Loucy (cell line): Measurements from ENCODE around the gene PLPPR5.

ENCODE experiments used
- H2AFZ ChIP-seq: fragments of 200-600 bp; sonication (generic); 2 replicates; pipeline ENCODE4 v1.6.0; 2016; ENCODE audit warnings: antibody characterized with exemption, mild to moderate bottlenecking, low read length, moderate library complexity
- H3F3A ChIP-seq: fragments of 200-600 bp; 2 replicates; pipeline ENCODE4 v1.6.0; 2016; ENCODE audit warnings: antibody characterized with exemption, low read depth, mild to moderate bottlenecking
- H3K27me3 ChIP-seq: fragments of 200-600 bp; sonication (generic); 2 replicates; pipeline ENCODE4 v1.6.1; 2014; ENCODE audit warnings: low read length, mild to moderate bottlenecking; ENCODE audit not compliant: insufficient read depth, poor library complexity, severe bottlenecking
- H3K36me3 ChIP-seq: fragments of 200-600 bp; sonication (generic); 2 replicates; pipeline ENCODE4 v1.6.1; 2016; ENCODE audit warnings: low read length; ENCODE audit not compliant: insufficient read depth
- H3K4me1 ChIP-seq: fragments of 200-600 bp; sonication (generic); 2 replicates; pipeline ENCODE4 v1.5.1; 2014; ENCODE audit warnings: low read length, mild to moderate bottlenecking; ENCODE audit not compliant: insufficient read depth, poor library complexity, severe bottlenecking
- H3K4me2 ChIP-seq: fragments of 200-600 bp; sonication (generic); 2 replicates; pipeline ENCODE4 v1.6.0; 2014; ENCODE audit warnings: antibody characterized with exemption, low read length, low read depth, mild to moderate bottlenecking; ENCODE audit not compliant: poor library complexity, severe bottlenecking
- H3K4me3 ChIP-seq: fragments of 200-600 bp; sonication (generic); 2 replicates; pipeline ENCODE4 v1.5.1; 2014; ENCODE audit warnings: low read length, mild to moderate bottlenecking, mixed read lengths; ENCODE audit not compliant: poor library complexity, severe bottlenecking
- H3K79me2 ChIP-seq: fragments of 200-600 bp; sonication (generic); 2 replicates; pipeline ENCODE4 v1.6.1; 2014; ENCODE audit warnings: low read length; ENCODE audit not compliant: insufficient read depth
- H3K9ac ChIP-seq: fragments of 200-600 bp; sonication (generic); 2 replicates; pipeline ENCODE4 v1.6.0; 2014; ENCODE audit warnings: mild to moderate bottlenecking, low read depth, low read length, moderate library complexity; ENCODE audit not compliant: poor library complexity, severe bottlenecking
- H3K9me2 ChIP-seq: fragments of 200-600 bp; sonication (generic); replicated peaks from 2 replicates; pipeline ENCODE4 v1.6.1; 2016; ENCODE audit warnings: low read depth, low read length, mixed read lengths
- H3K9me3 ChIP-seq: fragments of 200-600 bp; sonication (generic); 2 replicates; pipeline ENCODE4 v1.6.1; 2014; ENCODE audit warnings: mild to moderate bottlenecking, antibody characterized with exemption, low read length, low read depth; ENCODE audit not compliant: insufficient read depth
- H4K20me1 ChIP-seq: fragments of 200-600 bp; sonication (generic); 2 replicates; pipeline ENCODE4 v1.6.0; 2014; ENCODE audit warnings: antibody characterized with exemption, low read length, mild to moderate bottlenecking; ENCODE audit not compliant: insufficient read depth, poor library complexity, severe bottlenecking
- EZH2phosphoT487 ChIP-seq: fragments of 200-600 bp; IDR thresholded peaks from 2 replicates; pipeline ENCODE4 v1.6.1; 2018; ENCODE audit warnings: antibody characterized with exemption, mild to moderate bottlenecking, moderate library complexity, borderline replicate concordance
- TF ChIP-seq, protein P1 (sequence below): fragments of 200-600 bp; sonication (generic); conservative IDR thresholded peaks from 2 replicates; pipeline ENCODE4 v1.5.1; 2014; ENCODE audit warnings: mild to moderate bottlenecking, antibody characterized with exemption, low read length

The PLPPR5 gene

DNA sequence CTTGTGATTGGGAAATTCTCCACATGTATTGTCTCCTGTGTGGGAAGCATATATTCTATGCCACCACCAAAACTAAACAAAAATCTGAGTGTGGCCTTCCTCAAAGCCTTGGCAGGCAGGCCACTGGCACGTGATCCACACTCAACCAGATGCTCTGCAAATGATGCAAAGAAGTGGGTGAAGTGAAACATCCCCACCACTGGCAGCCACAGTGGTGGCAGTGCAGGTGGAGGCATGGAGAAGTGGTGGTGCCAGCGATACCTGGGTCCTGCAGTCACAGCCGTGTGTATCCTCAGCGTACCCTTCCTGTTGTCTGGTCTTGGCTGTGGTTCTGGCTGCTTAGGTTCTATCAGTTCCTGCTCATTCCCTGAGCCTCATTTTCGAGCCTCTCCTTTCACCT lies 65.2 kb downstream of the PLPPR5 start:
- no peaks in the 10 kb centered on the region for H3K9me2 ChIP-seq
- H3K9ac ChIP-seq: no peak overlapping the region
- no peaks in the 10 kb centered on the region for H3K9me3 ChIP-seq
- no peaks in the 10 kb centered on the region for H4K20me1 ChIP-seq
- no peak overlapping the region for H3K4me2 ChIP-seq
- TF ChIP-seq, protein P1, sequence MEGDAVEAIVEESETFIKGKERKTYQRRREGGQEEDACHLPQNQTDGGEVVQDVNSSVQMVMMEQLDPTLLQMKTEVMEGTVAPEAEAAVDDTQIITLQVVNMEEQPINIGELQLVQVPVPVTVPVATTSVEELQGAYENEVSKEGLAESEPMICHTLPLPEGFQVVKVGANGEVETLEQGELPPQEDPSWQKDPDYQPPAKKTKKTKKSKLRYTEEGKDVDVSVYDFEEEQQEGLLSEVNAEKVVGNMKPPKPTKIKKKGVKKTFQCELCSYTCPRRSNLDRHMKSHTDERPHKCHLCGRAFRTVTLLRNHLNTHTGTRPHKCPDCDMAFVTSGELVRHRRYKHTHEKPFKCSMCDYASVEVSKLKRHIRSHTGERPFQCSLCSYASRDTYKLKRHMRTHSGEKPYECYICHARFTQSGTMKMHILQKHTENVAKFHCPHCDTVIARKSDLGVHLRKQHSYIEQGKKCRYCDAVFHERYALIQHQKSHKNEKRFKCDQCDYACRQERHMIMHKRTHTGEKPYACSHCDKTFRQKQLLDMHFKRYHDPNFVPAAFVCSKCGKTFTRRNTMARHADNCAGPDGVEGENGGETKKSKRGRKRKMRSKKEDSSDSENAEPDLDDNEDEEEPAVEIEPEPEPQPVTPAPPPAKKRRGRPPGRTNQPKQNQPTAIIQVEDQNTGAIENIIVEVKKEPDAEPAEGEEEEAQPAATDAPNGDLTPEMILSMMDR: no peak
- TF ChIP-seq EZH2phosphoT487: no peak
- no peaks in the 10 kb centered on the region for H3F3A ChIP-seq
- no peaks in the 10 kb centered on the region for H3K36me3 ChIP-seq
- H3K4me3 ChIP-seq: no peak overlapping the region
- no peak overlapping the region for H2AFZ ChIP-seq
- no peaks in the 10 kb centered on the region for H3K4me1 ChIP-seq
- no peaks in the 10 kb centered on the region for H3K27me3 ChIP-seq
- H3K79me2 ChIP-seq: no peaks in the 10 kb centered on the region

DNA sequence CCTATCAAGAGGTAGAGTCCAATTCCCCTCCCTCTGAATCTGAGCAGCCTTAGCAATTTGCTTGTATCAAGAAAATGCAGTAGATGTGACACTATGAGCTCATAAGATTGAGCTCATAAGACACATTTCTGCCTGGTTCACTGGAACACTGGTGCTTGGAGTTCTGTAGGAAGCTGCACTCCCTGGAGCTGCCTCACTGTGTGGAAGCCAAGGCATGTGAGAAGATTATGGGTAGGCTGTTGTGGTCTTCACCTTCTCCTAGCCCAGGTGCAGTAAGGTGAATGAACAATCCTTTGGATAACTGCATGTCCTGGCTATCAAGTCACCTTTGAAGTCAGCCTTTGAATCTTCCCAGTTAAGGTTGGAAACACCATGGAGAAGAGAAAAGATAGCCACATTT lies 67.3 kb downstream of the PLPPR5 start:
- H3K9me2 ChIP-seq: no peaks in the 10 kb centered on the region
- no peaks in the 10 kb centered on the region for H3K9me3 ChIP-seq
- TF ChIP-seq, protein P1: no peak
- no peak for TF ChIP-seq EZH2phosphoT487
- no peaks in the 10 kb centered on the region for H3K79me2 ChIP-seq
- no peaks in the 10 kb centered on the region for H3F3A ChIP-seq
- H3K36me3 ChIP-seq: no peaks in the 10 kb centered on the region
- H3K9ac ChIP-seq: no peak overlapping the region
- H3K4me2 ChIP-seq: no peak overlapping the region
- no peak overlapping the region for H2AFZ ChIP-seq
- no peak overlapping the region for H3K4me3 ChIP-seq
- H3K4me1 ChIP-seq: no peaks in the 10 kb centered on the region
- H4K20me1 ChIP-seq: no peaks in the 10 kb centered on the region
- no peaks in the 10 kb centered on the region for H3K27me3 ChIP-seq

DNA sequence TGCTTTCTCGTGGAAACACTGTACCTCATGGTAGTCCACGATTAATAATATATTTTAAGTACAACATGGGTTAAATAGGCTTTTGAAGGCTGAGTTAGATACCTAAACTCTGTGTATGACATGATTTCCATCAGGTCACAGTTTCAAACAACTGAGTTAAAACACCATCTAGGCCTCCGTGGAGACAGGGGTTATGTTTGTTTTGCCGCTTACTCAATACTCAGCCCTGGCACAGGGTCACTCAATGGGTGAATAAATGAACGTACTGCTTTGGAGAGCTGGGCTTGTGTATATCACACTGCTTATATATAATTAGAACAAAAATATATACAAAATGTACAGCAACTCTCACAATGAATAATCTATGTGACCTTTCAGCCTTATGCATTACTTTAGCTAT lies 72.5 kb downstream of the PLPPR5 start:
- H3K9ac ChIP-seq: no peak overlapping the region
- no peaks in the 10 kb centered on the region for H4K20me1 ChIP-seq

More for the DNA sequence above, 72.5 kb downstream of the PLPPR5 start:
- Histone ChIP-seq H3K27me3 (no peaks in the 10 kb centered on the region), H3K4me1 (no peaks in the 10 kb centered on the region), H3K9me3 (no peaks in the 10 kb centered on the region), H2AFZ (no peak overlapping the region), H3K36me3 (no peaks in the 10 kb centered on the region), H3K79me2 (no peaks in the 10 kb centered on the region), H3K9me2 (no peaks in the 10 kb centered on the region), H3K4me2 (no peak overlapping the region), H3K4me3 (no peak overlapping the region), H3F3A (no peaks in the 10 kb centered on the region)
- TF ChIP-seq, protein P1: no peak
- no peak for TF ChIP-seq EZH2phosphoT487
